Common myeloid progenitor, CD34-positive (primary cell): ENCODE measurements around the gene RASL12.

Experiments
- CTCF ChIA-PET: fragments of 350-600 bp; sonication (Branson Sonifier 250); formaldehyde crosslinking; loops from one replicate; lab custom pipeline; 2021; ENCODE audit warnings: antibody characterized with exemption; lab: Charles Lee
- POLR2A ChIA-PET: fragments of 350-600 bp; sonication (Branson Sonifier 250); formaldehyde crosslinking; loops from one replicate; lab custom pipeline; 2021; ENCODE audit warnings: antibody characterized with exemption; lab: Charles Lee
- DNase-seq, 3 donors: peaks; one replicate each; pipeline versions ENCODE4 v3.0.0 to v3.0.0-alpha.2; 2013
- H3K27ac ChIP-seq, 2 experiments: 1 replicate in 1 of 2; 2 replicates in 1 of 2; pipeline ENCODE4 v1.7.0; 2013; ENCODE audit warnings: inconsistent platforms in 2 of 2, low read length in 2 of 2, mild to moderate bottlenecking in 2 of 2, low read depth in 1 of 2, moderate library complexity in 1 of 2; ENCODE audit not compliant: severe bottlenecking in 2 of 2, insufficient read depth in 1 of 2, poor library complexity in 1 of 2
- H3K27me3 ChIP-seq, 5 experiments: replicated peaks in 2 of 5; 1 replicate in 3 of 5; 2 replicates in 2 of 5; pipeline versions ENCODE4 v1.6.1 to v1.7.0; 2013; ENCODE audit warnings: low read length in 4 of 5, mild to moderate bottlenecking in 2 of 5, moderate library complexity in 2 of 5, inconsistent platforms in 1 of 5; ENCODE audit not compliant: insufficient read depth in 5 of 5, control insufficient read depth in 4 of 5
- H3K36me3 ChIP-seq, 4 experiments: 1 replicate in 2 of 4; 2 replicates in 2 of 4; pipeline versions ENCODE4 v1.6.1 to v1.7.0; 2013; ENCODE audit warnings: low read length in 3 of 4, control low read depth in 1 of 4, mild to moderate bottlenecking in 1 of 4; ENCODE audit not compliant: control insufficient read depth in 4 of 4, insufficient read depth in 4 of 4
- H3K4me1 ChIP-seq, 4 experiments: 1 replicate in 3 of 4; 2 replicates in 1 of 4; pipeline versions ENCODE4 v1.6.1 to v1.7.1; 2013; ENCODE audit warnings: low read length in 3 of 4, mild to moderate bottlenecking in 3 of 4, control low read depth in 1 of 4, inconsistent platforms in 1 of 4, moderate library complexity in 1 of 4; ENCODE audit not compliant: control insufficient read depth in 4 of 4, insufficient read depth in 4 of 4; ENCODE audit errors: control extremely low read depth in 1 of 4
- H3K4me3 ChIP-seq, 7 experiments: 1 replicate in 4 of 7; 2 replicates in 3 of 7; pipeline versions ENCODE4 v1.5.1 to v1.7.0; 2013; ENCODE audit warnings: mild to moderate bottlenecking in 7 of 7, low read length in 6 of 7, moderate library complexity in 6 of 7, inconsistent platforms in 2 of 7, low read depth in 2 of 7, control low read depth in 1 of 7; ENCODE audit not compliant: insufficient read depth in 4 of 7, control insufficient read depth in 1 of 7; ENCODE audit errors: extremely low read depth in 1 of 7
- H3K9me3 ChIP-seq, 5 experiments: 1 replicate in 4 of 5; 2 replicates in 1 of 5; pipeline versions ENCODE4 v1.6.1 to v1.7.1; 2013; ENCODE audit warnings: low read length in 4 of 5, mild to moderate bottlenecking in 2 of 5, inconsistent platforms in 1 of 5, low read depth in 1 of 5, moderate library complexity in 1 of 5; ENCODE audit not compliant: control insufficient read depth in 4 of 5, insufficient read depth in 2 of 5; ENCODE audit errors: control extremely low read depth in 1 of 5
- WGBS: methylation state at CpG from one replicate; pipeline ENCODE4 v1.1.5; 2013; ENCODE audit not compliant: insufficient coverage; 5-methylcytosine and 5-hydroxymethylcytosine counted together

RASL12 gene

GRCh38 chr15:65069179-65069578 is 1.4 kb upstream of the RASL12 start:
- H3K27me3 ChIP-seq, result peaks cover 7 to 41% (median 16%) of the 10 kb centered on the region in 5 experiments
- 100% methylated on average over 1 of the region's 1 CpG for WGBS
- H3K4me1 ChIP-seq, result peaks cover 0 to 21% (median 11%) of the 10 kb centered on the region in 4 experiments
- POLR2A ChIA-PET, result no interaction called here
- CTCF ChIA-PET, result interaction anchor here (0.8 to 6.8 kb wide), 6 partner anchors 9 to 27 kb away, joined by 3 to 37 read pairs (median 7); partner anchors contain the start of genes KBTBD13 and SLC51B
- no peaks in the 10 kb centered on the region for H3K36me3 ChIP-seq
- H3K27ac ChIP-seq, result no peak overlapping the region
- no peaks in the 10 kb centered on the region for H3K9me3 ChIP-seq
- DNase-seq, result no peak
- no peak overlapping the region for H3K4me3 ChIP-seq

GRCh38 chr15:65068403-65068788 is 605 bp upstream of the RASL12 start:
- WGBS, result 96% methylated on average over 3 of the region's 3 CpGs
- H3K27me3 ChIP-seq, result peaks cover 7 to 41% (median 16%) of the 10 kb centered on the region in 5 experiments

DNA sequence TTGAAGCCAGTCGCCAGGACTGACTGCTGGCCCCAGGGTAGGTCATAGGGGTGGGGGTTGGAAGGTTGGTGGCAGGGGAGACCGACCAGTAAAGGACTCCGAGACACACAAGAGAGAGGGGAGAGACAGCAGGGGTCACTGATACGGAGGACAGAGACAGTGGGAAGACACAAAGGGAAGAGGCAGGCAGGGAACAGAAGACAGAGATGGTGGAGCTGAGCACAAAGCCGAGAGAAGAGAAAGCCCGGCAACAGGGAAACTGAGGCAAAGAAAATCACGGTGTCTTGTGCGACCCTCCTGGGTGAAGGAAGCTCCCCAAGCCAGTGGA is 510 bp downstream of the RASL12 start:
- Histone ChIP-seq H3K4me1 (peaks cover 0 to 21% (median 11%) of the 10 kb centered on the region in 4 experiments), H3K9me3 (no peaks in the 10 kb centered on the region), H3K4me3 (peak overlapping the region in 1 of 7 experiments; percentile 56), H3K27me3 (peaks cover 7 to 41% (median 16%) of the 10 kb centered on the region in 5 experiments), H3K36me3 (no peaks in the 10 kb centered on the region), H3K27ac (no peak overlapping the region)
- no peak for DNase-seq
- POLR2A ChIA-PET, result no interaction called here
- CTCF ChIA-PET, result interaction anchor here (1.3 to 6.8 kb wide), 6 partner anchors 8 to 20 kb away, joined by 5 to 37 read pairs (median 6); partner anchors contain the start of gene KBTBD13
- 40% methylated on average over 7 of the region's 8 CpGs for WGBS

More at GRCh38 chr15:65068403-65068788, 605 bp upstream of the RASL12 start:
- ChIA-PET POLR2A (interaction anchor here (0.6 kb wide), 1 partner anchor 1348 kb away, joined by 3 read pairs; no protein-coding TSS in a partner anchor), CTCF (interaction anchor here (2.2 to 6.8 kb wide), 3 partner anchors 9 to 13 kb away, joined by 6 to 37 read pairs (median 30); partner anchors contain the start of gene KBTBD13)
- Histone ChIP-seq H3K4me1 (peaks cover 0 to 21% (median 11%) of the 10 kb centered on the region in 4 experiments), H3K27ac (no peak overlapping the region), H3K36me3 (no peaks in the 10 kb centered on the region), H3K9me3 (no peaks in the 10 kb centered on the region), H3K4me3 (no peak overlapping the region)
- no peak for DNase-seq

GRCh38 chr15:65066635-65067316 is 1.0 kb downstream of the RASL12 start:
- no peaks in the 10 kb centered on the region for H3K9me3 ChIP-seq
- WGBS, result 73% methylated on average over 7 of the region's 9 CpGs
- ChIA-PET CTCF (interaction anchor here (0.6 to 6.8 kb wide), 7 partner anchors 7 to 32 kb away, joined by 4 to 37 read pairs (median 6); partner anchors contain the start of gene KBTBD13), POLR2A (no interaction called here)
- H3K4me1 ChIP-seq, result peaks cover 0 to 17% (median 9%) of the 10 kb centered on the region in 4 experiments
- no peak overlapping the region for H3K27ac ChIP-seq
- H3K36me3 ChIP-seq, result no peaks in the 10 kb centered on the region
- H3K27me3 ChIP-seq, result peaks cover 7 to 41% (median 16%) of the 10 kb centered on the region in 5 experiments
- no peak for DNase-seq
- no peak overlapping the region for H3K4me3 ChIP-seq

- H3K36me3 ChIP-seq, result no peaks in the 10 kb centered on the region
- DNase-seq, result peak in 2 of 3 donors; percentile 28 to 38
- no peak overlapping the region for H3K4me3 ChIP-seq
- H3K27me3 ChIP-seq, result peaks cover 7 to 41% (median 16%) of the 10 kb centered on the region in 5 experiments
- H3K27ac ChIP-seq, result no peak overlapping the region
- H3K9me3 ChIP-seq, result no peaks in the 10 kb centered on the region
- H3K4me1 ChIP-seq, result peaks cover 0 to 17% (median 9%) of the 10 kb centered on the region in 4 experiments
- WGBS, result 100% methylated on average over 2 of the region's 3 CpGs
- POLR2A ChIA-PET, result no interaction called here
- CTCF ChIA-PET, result interaction anchor here (0.6 to 6.8 kb wide), 6 partner anchors 11 to 32 kb away, joined by 4 to 37 read pairs (median 6); partner anchors contain the start of gene KBTBD13
Observed at GRCh38 chr15:65066001-65066634, 1.7 kb downstream of the RASL12 start.

DNA sequence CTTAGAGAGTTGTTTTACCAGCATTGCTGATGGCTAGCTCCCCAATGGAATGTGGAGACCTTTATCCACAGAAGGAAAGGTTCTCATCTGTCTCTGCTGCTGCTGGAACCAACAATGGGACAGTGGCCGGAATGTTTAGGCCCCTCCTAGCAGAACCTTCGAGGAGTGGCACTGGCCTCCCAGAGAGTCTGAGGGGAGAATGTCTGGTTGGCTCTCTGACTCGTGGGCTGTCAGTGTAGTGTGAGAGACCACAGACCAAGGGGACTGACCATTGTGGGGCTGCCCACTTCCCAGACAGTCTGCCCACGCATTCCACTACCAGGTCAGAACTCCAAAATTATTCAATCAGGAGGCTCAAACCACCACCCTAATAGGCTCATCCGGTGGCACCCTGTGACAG is 5.1 kb downstream of the RASL12 start:
- ChIA-PET POLR2A (no interaction called here), CTCF (interaction anchor here (0.8 to 3.5 kb wide), 5 partner anchors 12 to 41 kb away, joined by 3 to 26 read pairs (median 5); partner anchors contain the start of gene KBTBD13)
- no peak for DNase-seq
- H3K27me3 ChIP-seq, result peaks cover 7 to 27% (median 11%) of the 10 kb centered on the region in 5 experiments
- no peak overlapping the region for H3K27ac ChIP-seq
- no peak overlapping the region for H3K4me3 ChIP-seq
- no peaks in the 10 kb centered on the region for H3K9me3 ChIP-seq
- H3K4me1 ChIP-seq, result peaks cover 0 to 9% (median 5%) of the 10 kb centered on the region in 4 experiments
- 100% methylated on average over 3 of the region's 5 CpGs for WGBS
- H3K36me3 ChIP-seq, result no peaks in the 10 kb centered on the region
